AG20443 (cell line): ENCODE results near the gene ZNF618.

Experiments
- DNase-seq: peaks from one replicate; pipeline ENCODE4 v3.0.0; 2012; ENCODE audit warnings: low spot score, mixed read lengths

The ZNF618 gene, protein sequence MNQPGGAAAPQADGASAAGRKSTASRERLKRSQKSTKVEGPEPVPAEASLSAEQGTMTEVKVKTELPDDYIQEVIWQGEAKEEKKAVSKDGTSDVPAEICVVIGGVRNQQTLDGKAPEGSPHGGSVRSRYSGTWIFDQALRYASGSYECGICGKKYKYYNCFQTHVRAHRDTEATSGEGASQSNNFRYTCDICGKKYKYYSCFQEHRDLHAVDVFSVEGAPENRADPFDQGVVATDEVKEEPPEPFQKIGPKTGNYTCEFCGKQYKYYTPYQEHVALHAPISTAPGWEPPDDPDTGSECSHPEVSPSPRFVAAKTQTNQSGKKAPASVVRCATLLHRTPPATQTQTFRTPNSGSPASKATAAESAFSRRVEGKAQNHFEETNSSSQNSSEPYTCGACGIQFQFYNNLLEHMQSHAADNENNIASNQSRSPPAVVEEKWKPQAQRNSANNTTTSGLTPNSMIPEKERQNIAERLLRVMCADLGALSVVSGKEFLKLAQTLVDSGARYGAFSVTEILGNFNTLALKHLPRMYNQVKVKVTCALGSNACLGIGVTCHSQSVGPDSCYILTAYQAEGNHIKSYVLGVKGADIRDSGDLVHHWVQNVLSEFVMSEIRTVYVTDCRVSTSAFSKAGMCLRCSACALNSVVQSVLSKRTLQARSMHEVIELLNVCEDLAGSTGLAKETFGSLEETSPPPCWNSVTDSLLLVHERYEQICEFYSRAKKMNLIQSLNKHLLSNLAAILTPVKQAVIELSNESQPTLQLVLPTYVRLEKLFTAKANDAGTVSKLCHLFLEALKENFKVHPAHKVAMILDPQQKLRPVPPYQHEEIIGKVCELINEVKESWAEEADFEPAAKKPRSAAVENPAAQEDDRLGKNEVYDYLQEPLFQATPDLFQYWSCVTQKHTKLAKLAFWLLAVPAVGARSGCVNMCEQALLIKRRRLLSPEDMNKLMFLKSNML

DNA sequence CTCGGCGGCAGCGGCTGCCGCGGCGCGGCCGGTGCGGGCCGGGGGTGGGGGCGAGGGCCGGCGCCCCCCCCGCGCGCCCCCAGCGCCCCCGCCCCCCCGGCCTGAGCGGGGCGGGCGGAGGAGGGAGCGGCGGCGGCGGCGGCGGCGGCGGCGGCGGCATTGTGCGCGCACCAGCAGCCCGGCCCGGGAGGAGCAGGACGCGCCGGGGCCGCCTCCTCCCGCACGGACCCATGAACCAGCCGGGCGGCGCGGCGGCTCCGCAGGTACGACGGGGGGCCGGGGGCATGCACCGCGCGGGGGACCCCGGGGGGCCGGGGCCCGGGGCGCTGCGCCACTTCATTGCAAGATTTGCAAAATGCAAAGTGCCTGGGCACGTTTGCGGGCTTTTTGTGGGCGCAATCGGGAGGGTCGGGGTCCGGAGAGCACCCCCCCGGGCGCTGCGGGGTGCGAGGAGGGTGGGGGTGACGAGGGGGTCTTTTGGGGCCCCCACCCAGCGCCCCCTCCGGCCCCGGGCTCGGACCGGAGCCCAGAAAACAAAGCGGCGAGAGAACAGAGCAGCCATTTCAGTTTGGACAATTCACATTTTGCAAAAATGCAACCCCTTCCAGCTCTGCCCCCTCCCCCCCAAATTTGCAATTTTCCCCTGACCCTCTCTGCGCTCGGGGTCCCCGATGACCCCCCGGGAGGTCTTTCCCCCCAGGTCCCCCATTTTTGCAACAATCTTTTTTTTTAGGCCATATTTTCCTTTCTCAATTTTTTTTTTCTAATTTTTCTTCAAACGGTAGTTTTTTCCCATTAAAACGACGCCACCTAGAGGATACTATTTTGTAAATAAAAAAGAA lies at the start of gene ZNF618:
ZNF618 (plus strand) TSS at position 159 of the 842 bp plus-strand sequence; CDS start at position 231, 72 bp downstream.
- peak; percentile 86 for DNase-seq

DNA sequence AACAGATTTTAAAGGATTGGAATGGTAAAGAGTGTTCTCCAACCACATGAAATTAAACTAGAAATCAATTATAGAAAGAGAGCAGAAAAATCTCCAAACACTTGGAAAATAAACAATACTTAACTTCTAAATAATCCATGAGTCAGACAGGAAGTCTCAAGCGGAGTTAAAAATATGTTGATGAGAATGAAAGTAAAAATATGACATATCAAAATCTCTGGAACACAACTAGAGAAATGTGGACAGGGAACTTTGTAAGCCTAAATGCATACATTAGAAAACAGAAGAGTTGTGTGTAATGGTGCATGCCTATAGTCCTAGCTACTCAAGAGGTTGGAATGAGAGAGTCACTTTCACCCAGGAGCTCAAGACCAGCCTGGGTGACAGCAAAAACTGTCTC lies 47.9 kb upstream of the ZNF618 start:
- DNase-seq, result no peak

DNA sequence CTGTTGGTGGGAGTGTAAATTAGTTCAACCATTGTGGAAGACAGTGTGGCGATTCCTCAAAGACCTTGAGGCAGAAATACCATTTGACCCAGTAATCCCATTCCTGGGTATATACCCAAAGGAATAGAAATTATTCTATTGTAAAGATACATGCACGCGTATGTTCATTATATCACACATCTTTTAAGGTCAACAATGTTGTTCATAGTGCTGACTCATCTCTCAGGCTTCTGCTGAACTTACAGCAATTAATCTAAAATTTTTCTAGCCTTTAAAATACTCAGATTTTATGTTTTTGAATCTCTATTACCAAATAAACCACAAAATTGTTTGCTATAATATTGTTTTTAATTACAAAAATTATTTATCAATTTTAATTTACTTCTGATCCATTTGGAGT lies 38.8 kb upstream of the ZNF618 start:
- DNase-seq, result no peak

DNA sequence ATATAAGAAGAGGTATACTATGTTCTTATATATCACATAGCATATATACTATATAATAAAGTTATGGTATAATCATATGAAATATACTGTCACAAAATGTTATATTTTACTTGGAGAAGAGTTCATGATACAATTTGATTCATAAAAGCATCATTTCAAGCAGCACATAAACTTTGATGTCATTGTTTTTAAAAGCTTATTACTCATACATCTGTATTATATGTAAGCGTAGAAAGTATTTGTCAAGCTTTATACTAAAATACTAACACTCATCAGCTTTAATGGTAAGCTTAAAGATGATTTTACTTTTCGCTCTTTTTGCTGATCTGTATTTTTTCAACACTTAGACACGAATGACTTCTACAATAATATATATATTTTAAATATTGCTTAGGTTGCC lies 34.0 kb upstream of the ZNF618 start:
- DNase-seq, result no peak

DNA sequence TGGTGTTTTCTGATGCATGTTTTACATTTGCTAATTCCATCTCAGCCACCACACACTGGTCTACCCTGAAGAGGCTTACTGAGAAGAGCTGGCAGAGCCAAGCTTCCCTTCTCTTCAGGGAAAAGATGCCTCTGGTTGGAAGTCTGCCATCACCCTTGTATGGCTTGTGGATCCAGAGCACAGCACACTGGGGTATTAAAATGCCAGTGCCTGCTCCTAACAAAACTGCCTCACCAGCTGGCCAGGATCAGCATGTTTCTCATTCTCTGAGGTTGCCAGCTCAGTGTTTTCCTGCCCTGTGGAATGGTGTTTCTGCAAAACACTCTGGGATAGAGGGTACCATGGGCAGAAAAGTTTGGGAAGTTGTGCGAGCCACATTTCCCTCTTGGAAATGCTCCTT lies 31.6 kb upstream of the ZNF618 start:
- DNase-seq, result no peak

DNA sequence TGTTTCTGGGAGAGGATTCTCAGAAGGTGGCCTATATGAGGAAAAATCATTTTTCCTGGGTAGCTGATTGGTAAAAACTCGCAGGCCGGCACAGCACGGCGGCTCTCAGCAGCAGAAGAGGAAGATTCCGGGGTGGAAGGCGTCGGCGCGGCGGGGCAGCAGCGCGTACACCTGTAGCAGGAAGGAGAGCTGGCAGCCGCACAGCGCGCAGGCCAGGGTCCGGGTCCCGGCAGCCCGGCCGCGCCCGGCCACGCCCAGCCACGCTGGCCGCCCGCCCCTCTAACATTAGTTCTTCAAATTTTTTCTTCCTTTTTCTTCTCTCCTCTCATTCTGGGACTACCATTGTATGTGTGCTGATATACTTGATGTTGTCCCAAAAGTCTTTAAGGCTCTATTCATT lies 24.8 kb upstream of the ZNF618 start:
- DNase-seq, result no peak

DNA sequence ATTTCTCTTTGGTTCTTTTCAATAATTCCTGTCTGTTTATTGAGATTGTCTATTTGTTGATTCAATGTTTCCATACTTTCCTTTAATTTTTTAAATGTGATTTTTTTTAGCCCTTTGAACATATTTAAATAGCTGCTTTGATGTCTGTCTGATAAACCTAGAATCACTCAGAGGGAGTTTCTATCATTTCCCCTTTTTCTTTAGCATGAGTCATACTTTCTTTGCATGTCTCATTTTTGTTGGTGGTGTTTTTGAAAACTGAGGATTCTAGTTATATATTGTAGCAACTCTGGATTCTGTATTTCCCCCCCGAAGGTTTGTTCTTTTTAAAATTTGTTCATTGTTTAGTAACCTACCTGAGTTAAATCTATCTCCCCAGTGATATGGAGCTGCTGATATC lies 24.2 kb upstream of the ZNF618 start:
- no peak for DNase-seq

DNA sequence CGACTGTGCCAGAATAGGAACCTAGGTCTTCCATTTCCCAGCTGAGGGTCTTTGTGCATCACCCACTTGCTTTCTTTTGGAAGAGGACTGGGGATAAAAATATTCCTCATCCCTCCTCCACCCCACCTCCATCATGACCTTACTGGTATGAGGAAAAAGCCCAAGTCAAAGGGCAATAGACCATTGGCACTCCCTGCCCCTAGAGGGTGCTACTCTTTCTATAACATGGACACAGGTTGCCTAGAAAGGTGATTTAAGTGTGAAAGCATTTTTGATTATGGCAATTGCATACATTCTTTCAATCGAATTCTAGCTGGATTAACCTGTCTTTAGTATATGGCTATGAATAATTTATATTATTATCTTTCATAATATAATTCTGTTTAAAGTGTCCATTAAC lies 22.8 kb upstream of the ZNF618 start:
- no peak for DNase-seq

DNA sequence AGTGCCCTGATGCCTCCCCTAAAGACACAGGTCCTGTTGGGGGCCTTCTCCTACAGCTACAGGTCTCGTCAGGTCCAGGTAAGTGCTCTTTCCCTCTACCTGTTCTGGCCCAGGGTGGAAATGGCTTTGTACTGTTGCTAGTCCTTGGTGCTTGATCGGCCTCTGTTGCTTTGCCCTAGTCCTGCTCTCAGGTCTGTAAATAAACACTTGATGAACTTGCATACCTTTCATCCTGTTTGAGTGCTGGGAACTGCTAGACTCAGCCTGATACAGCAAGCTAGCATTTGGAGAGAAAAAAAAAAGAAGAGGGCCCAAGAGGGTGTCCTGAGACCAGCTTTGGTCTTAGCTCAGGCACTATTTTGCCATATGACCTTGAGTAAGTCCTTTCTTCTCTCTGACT lies 21.8 kb upstream of the ZNF618 start:
- no peak for DNase-seq

DNA sequence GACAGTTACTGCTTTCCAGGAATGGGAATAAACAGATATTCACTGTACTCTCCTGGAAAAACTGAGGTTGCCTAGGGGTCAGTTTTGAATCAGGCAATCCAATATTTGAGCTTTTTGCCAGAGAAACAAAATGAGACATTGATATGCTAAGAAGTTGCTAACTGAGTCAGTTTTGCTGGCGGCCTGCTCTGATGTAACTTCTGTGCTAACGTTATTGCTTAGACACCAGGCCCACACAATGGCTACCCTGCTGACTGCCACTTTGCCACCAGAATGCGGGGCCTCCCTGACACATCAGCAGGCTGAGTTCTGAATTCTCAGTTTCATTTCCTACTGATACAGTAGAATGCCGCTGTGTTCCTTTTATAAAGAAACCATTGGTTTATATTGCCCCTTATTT lies 18.2 kb upstream of the ZNF618 start:
- no peak for DNase-seq

DNA sequence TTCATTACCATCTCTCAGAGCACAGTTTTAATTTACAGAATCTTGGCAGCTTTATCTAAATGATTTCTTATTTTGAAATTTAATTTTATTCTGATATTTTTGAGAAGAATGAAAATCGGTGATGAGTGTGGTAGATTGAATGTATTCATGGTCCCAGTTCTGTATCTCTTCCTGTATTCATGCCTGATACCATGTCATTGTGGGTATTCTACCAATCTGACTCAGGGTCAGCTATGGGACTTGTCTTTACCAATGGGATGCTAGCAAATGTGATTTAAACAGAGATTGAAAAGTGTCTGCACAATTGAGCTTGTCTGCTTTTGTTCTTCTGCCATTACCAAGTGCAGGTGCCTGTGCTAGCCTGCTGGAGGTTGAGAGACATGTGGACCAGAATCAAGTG lies 17.8 kb upstream of the ZNF618 start:
- DNase-seq, result no peak

DNA sequence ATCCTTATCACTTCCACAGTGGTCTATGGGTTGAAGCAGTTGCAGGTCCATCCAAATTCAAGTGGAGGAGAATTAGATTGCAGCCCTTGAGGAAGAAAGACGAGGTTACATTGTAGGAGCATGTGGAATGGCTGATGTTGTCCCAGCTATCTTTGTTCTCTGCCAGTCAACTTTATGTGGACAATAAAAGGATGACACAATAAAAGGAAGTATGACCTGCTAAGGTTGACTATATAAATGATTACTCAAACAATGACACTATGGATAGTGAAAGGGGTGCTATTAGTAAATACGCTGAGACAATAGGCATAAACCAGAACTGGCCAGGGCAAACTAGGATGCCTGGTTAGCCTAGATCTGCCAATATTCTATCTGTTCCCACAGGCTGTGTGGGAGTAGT lies 12.8 kb upstream of the ZNF618 start:
- DNase-seq, result no peak

DNA sequence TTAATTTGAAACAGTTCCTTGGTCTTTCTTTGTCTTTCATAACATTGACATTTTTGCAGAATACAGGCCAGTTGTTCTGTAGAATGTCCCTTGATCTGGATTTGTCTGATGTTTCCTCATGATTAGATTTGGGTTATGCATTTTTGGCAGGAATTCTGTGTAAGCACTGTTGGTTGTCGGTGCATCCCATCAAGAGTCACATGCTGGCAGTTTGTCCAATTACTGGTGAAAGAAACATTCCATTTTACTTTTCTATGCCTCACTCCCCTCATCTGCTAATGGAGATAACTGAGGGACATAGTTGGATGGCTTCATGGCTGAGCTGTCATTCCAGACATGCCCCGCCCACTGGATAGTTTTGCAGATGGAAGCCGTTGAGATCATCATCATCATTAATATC lies 7.6 kb upstream of the ZNF618 start:
- DNase-seq, result no peak

DNA sequence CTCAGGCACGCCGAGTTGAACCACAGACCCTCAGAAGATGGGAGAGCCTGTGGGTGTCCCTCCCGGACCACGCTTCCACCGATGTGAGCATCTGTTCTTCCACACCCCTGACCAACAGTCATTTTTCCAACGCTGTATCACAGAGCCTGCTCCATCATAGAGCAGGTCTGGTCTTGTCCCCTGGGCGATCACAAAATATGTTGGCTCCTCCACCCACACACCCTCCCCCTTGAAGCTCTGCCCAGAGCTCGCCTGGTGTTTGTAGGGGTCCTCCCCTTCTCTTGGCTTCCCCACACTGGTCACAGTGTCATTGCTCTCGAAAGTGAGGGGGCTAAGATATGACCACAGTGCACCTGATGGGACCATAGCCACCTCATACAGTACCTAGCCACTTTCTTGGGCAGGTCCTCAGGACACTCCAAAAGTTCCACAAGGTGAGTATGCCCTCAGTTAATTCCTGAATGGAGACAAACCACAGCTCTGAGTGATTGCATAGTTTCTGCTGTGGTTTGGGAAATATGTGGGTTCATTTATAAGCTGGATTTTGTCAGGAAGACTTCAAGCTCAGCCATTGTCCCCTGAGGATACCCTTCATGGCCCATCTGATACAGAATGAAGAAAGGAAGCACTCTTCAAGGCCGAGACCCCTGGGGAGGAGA lies 3.5 kb upstream of the ZNF618 start:
- no peak for DNase-seq

DNA sequence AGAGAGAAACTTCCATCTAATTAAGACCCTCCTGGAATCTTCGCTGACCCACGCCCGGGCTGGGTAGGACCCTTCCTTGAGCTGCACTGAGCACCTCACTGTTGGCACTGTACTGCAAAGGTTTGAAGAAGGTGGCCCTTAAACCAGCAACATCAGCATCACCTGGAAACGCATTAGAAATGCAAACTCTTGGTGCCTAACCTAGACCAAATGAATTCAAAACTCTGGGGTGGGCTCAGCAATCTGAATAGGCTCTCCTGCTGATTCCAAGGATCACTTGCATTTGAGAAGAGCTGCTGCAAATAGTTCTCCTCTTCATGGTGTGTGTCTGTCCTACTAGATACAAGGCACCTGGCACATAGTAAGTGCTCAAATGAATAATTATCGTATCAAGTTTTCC lies 2.7 kb upstream of the ZNF618 start:
- no peak for DNase-seq

DNA sequence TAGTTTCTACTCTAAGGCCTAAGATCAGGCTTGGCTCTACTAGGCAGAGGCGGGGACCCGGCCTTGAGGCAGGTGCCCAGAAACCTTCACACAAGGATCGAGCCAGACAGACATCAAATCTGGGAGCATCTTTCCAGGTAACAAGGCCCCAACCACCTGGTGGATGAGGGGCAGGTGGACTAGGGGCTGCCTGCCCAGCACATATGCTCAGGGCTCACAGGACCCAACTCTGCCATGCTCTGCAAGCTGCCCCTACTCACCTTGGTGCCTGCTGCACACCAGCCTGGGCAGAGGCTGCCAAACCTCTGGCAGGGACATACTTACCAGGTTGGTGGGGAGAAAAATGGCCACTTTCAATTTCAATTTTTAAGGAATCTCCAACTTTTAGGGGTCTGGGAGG lies 2.2 kb upstream of the ZNF618 start:
- DNase-seq, result no peak

DNA sequence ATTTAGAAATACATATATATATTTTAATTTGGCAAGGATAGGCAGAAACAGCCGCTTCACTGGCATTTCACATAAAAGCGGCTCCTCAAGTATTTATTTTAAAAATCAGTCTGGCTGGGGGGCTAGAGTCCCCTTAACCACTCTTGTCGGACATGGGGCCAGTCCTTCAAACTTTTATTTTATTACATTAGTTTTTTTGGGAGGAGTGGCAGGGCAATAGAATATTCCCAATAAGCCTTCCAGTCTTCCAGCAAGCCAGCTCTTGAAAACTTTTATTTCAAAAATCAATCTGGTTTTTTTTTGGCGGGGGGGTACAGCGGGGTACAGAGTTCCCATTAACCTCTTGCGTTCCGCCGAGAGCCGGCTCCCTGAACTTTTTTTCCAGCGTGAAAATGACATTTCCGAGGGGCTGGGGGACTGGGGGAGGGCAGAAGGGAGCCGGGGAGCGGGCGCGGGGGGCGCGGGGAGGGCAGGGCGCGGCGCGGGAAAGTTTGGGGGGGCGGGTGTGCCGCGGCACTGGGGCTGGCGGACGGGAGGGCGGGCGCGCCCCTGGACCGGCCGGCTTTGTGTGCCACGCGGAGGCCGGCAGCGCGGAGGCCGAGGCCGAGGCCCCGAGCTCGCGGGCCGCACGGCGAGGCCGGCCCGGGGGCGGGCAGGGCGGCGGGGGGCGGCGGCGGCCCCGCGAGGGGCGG lies 504 bp upstream of the ZNF618 start:
- no peak for DNase-seq

DNA sequence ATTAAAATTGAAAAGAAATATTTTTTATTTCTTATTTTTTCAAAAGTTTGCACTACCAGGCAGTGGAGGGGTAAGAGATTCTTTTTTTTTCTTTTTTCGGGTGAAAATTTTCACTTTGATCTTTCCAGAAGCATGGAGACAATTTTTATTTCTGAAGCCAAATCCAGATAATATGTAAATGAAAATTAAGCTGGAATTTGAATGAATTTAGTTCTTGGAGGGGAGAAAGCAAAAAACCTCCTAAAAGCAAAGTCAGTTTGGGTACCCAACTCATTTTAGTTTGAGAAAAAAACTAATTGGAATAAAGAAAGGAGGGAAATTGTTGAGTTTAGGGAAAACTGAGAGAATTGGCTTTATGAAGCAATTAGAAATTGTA lies 872 bp downstream of the ZNF618 start:
- DNase-seq, result no peak

DNA sequence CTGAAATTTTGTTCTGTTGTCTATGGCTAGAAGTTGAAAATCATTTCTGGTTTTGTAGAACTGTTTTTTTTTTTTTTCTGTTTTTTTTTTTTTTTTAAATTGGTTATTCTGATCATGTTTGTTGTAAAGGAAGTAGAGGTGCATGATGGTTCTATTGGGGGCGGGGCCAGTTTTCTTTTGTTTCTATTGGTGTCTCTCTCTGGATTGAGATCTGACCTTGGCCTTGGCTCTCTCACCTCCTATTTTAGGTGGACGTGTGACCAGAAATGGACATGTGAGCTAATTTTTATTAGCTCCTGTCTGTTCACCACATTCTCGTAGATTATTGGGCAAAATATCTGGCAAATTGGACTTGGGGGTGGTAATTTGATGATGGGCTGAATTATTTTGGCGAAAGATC lies 3.2 kb downstream of the ZNF618 start:
- DNase-seq, result no peak

DNA sequence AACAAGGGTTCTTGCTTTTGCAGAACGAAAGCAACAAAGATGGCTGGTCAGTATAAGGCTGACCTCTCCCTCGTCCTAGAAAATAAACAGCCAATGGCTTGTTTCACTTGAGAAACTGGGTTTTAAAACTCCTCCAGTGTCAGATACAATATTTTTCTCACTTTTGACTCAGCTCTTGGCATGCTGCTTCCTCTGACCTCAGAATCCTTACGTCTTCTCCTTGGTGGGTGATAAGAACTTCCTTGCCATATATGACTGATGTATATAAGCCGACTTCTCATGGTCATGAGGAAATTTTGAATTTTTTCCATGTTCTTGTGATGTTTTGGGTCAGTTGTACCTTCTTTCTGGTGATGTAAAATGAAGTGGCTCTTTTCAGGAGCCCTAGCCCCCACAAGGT lies 3.8 kb downstream of the ZNF618 start:
- no peak for DNase-seq

DNA sequence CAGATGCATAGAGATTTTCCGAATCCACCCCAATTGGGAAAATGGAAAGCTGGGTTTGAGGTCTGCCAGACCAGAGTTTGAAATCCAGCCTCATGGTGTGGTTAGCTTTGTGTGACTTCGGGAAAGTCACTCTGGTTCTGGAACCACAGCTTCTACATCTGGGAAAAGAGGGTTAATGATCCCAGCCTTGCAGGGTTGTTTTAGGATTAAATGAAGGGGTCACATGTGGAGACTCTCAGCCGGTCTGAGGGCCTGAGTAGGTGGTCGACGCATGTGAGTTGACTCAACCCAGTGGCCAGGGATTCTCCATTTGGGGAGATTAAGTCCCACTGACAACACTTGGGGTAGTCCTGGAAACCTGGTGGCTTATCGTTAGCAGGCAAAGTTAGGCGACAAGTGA lies 6.1 kb downstream of the ZNF618 start:
- DNase-seq, result no peak
